ENCODE data around the gene DLGAP1.

GRCh38 chr18:3867236-3867635 lies 587.9 kb downstream of the DLGAP1 start:
- TF ChIP-seq, protein P1, sequence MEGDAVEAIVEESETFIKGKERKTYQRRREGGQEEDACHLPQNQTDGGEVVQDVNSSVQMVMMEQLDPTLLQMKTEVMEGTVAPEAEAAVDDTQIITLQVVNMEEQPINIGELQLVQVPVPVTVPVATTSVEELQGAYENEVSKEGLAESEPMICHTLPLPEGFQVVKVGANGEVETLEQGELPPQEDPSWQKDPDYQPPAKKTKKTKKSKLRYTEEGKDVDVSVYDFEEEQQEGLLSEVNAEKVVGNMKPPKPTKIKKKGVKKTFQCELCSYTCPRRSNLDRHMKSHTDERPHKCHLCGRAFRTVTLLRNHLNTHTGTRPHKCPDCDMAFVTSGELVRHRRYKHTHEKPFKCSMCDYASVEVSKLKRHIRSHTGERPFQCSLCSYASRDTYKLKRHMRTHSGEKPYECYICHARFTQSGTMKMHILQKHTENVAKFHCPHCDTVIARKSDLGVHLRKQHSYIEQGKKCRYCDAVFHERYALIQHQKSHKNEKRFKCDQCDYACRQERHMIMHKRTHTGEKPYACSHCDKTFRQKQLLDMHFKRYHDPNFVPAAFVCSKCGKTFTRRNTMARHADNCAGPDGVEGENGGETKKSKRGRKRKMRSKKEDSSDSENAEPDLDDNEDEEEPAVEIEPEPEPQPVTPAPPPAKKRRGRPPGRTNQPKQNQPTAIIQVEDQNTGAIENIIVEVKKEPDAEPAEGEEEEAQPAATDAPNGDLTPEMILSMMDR (IDR thresholded peaks at IDR 0.05; ENCODE audit: poor library complexity): no peak
- TF ChIP-seq EZH2phosphoT487 (IDR thresholded peaks at IDR 0.05; ENCODE audit: low read depth, severe bottlenecking, unreplicated experiment): no peak
- no peak for TF ChIP-seq EZH2 (IDR thresholded peaks at IDR 0.05; ENCODE audit: borderline replicate concordance)
